Measurements from ENCODE around the gene PPP1R14B. TPM values are rescaled to one million over a fixed set of nuclear protein-coding genes. Genes with fewer than 3 reads are reported as not detected.

PPP1R14B gene, protein sequence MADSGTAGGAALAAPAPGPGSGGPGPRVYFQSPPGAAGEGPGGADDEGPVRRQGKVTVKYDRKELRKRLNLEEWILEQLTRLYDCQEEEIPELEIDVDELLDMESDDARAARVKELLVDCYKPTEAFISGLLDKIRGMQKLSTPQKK
- 392 and 481 TPM in 2 replicates for total RNA-seq

DNA sequence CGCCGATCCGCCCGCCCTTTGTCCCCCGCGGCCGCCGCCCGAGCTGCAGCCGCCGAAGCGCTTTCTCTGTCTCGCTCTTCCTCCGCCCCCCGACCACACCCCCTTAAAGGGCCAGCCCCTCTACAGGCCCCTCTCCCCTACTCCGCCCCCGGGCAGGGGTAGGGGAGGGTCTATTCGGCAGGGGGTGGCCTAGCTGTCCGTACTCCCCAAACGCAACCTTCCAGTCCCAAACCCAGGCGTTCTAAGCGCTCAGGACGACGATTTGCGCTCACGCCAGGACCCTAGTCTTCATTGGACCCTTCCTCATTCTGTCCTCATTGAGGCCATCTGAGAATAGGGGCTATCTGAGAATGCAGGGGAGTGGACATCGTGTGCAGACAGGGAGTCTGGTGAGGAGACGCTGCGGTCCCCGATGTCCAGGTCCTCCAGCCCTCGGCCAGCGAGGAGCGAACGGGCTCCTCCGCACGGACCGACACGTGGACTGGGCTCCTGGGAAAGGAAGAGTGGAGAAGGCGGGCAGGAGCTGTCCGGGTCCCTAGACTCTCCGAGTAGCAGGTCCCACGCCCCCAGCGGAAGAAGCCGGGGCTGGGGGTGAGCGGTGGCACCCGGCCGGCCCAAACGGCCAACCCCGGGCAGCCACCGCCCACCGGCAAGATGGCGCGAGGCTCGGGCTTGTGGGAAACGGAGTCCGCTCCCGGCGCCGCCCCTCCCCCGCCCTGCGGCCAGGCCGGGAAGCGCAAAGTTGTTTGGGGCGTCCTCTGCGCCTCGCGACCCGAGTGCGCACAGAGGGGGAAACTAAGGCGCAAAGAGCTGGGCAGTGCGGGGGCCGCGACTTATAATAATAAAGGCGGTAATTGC, at the start of gene PPP1R14B:
Gene PPP1R14B (minus strand): TSS at position 73 of the 858 bp plus-strand sequence. CDS start 270 bp downstream, outside the sequence.
- DNase-seq (ENCODE audit: low read depth) (peak; percentile 69), FAIRE-seq (no peak)
- H3K27me3 ChIP-seq (ENCODE audit: control insufficient read depth, insufficient read depth, low read length), result no peaks in the 10 kb centered on the region
- TF ChIP-seq CTCF (IDR thresholded peaks at IDR 0.05; ENCODE audit: insufficient read depth, low read length, severe bottlenecking), result peak; percentile 21
- H3K4me3 ChIP-seq (ENCODE audit: low read depth, low read length), result peak within 1 kb of the TSS; percentile 99
- peaks cover 11% of the 10 kb centered on the region for H3K36me3 ChIP-seq (ENCODE audit: control insufficient read depth, insufficient read depth, low read length)

DNA sequence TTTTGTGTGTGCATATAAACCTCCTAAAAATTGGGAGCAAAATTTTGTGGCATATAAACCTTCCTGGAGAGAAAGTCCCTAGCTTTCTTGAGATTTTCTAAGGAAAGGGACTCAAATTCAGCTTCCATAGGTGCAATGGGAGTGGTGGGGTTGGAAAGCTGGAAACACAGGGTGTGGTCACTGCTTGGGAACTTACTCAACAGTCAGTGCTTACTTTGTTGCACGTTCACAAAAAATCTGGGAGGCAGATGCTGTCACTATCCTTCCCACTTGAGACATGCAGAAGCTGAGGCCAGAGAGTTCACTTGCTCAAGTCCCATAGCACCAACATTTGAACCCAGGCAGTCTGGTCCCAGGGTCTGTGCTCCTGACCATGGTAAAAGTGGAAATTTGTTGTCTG, 49.5 kb upstream of the PPP1R14B start:
- no peak for FAIRE-seq
- DNase-seq (ENCODE audit: low read depth), result no peak
- no peak for TF ChIP-seq CTCF (IDR thresholded peaks at IDR 0.05; ENCODE audit: insufficient read depth, low read length, severe bottlenecking)
- Histone ChIP-seq H3K27me3 (ENCODE audit: control insufficient read depth, insufficient read depth, low read length) (peaks cover 47% of the 10 kb centered on the region), H3K4me3 (ENCODE audit: low read depth, low read length) (no peak overlapping the region), H3K36me3 (ENCODE audit: control insufficient read depth, insufficient read depth, low read length) (no peaks in the 10 kb centered on the region)

GRCh38 chr11:64295760-64296159, 49.0 kb upstream of the PPP1R14B start:
- H3K4me3 ChIP-seq (ENCODE audit: low read depth, low read length), result no peak overlapping the region
- peaks cover 47% of the 10 kb centered on the region for H3K27me3 ChIP-seq (ENCODE audit: control insufficient read depth, insufficient read depth, low read length)
- FAIRE-seq (no peak), DNase-seq (ENCODE audit: low read depth) (no peak)
- no peak for TF ChIP-seq CTCF (IDR thresholded peaks at IDR 0.05; ENCODE audit: insufficient read depth, low read length, severe bottlenecking)
- H3K36me3 ChIP-seq (ENCODE audit: control insufficient read depth, insufficient read depth, low read length), result no peaks in the 10 kb centered on the region

GRCh38 chr11:64294774-64295173, 48.0 kb upstream of the PPP1R14B start:
- FAIRE-seq (no peak), DNase-seq (ENCODE audit: low read depth) (no peak)
- Histone ChIP-seq H3K27me3 (ENCODE audit: control insufficient read depth, insufficient read depth, low read length) (peaks cover 40% of the 10 kb centered on the region), H3K36me3 (ENCODE audit: control insufficient read depth, insufficient read depth, low read length) (no peaks in the 10 kb centered on the region), H3K4me3 (ENCODE audit: low read depth, low read length) (no peak overlapping the region)
- no peak for TF ChIP-seq CTCF (IDR thresholded peaks at IDR 0.05; ENCODE audit: insufficient read depth, low read length, severe bottlenecking)

GRCh38 chr11:64292460-64293254, 45.9 kb upstream of the PPP1R14B start:
- Histone ChIP-seq H3K4me3 (ENCODE audit: low read depth, low read length) (peak overlapping the region; percentile 18), H3K27me3 (ENCODE audit: control insufficient read depth, insufficient read depth, low read length) (peaks cover 26% of the 10 kb centered on the region), H3K36me3 (ENCODE audit: control insufficient read depth, insufficient read depth, low read length) (no peaks in the 10 kb centered on the region)
- no peak for TF ChIP-seq CTCF (IDR thresholded peaks at IDR 0.05; ENCODE audit: insufficient read depth, low read length, severe bottlenecking)
- FAIRE-seq (no peak), DNase-seq (ENCODE audit: low read depth) (no peak)

Data from bronchial epithelial cell (primary cell).